Amniotic stem cell (primary cell): ENCODE data around the gene INSC.

ENCODE experiments used
- DNase-seq: peaks from one replicate; lab custom pipeline; 2025; lab: John Stamatoyannopoulos, UW

Gene INSC

DNA sequence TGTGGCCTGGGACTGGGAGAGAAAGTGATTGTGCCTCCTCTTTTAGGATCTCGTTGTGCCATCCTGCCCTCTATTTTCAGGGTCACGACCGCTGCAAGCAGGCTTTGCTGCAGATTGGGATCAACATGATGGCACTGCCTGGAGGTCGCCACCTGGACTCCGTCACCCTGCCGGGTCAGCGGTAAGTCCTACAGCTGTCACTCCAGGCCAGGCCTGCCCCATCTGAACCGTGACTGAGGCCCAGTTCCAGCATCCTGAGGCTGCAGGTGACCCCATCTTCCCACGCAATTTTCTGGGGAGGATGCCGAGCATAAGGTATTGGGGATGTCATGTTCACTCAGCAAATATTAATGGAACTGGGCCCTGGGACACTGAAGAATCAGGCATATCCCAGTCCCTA, 34.3 kb downstream of the INSC start:
- no peak for DNase-seq

- DNase-seq: no peak
Measured at GRCh38 chr11:15150507-15150906, 35.8 kb downstream of the INSC start.

GRCh38 chr11:15153231-15153630, 38.5 kb downstream of the INSC start:
- no peak for DNase-seq

DNA sequence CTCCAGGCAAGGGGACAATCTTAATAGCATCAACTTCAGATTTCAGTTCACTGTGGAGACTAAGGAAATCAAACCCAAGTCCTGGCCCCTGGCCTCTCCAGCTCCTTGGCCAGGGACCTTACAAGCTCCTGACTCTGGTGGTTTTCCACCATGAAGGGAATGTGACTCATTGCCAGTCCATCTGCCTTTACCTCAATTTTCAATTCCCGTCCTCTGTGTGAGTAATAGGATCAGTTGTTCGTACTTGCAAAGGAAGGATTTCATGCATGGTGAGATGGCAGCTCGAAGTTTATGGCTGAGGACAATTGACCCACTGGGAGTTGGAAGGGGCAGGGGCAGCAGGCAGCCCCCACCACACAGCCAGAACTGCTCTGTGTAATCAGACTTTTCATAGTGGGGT, 42.5 kb downstream of the INSC start:
- peak; percentile 30 for DNase-seq

GRCh38 chr11:15157606-15158137, 42.9 kb downstream of the INSC start:
- DNase-seq: no peak

DNA sequence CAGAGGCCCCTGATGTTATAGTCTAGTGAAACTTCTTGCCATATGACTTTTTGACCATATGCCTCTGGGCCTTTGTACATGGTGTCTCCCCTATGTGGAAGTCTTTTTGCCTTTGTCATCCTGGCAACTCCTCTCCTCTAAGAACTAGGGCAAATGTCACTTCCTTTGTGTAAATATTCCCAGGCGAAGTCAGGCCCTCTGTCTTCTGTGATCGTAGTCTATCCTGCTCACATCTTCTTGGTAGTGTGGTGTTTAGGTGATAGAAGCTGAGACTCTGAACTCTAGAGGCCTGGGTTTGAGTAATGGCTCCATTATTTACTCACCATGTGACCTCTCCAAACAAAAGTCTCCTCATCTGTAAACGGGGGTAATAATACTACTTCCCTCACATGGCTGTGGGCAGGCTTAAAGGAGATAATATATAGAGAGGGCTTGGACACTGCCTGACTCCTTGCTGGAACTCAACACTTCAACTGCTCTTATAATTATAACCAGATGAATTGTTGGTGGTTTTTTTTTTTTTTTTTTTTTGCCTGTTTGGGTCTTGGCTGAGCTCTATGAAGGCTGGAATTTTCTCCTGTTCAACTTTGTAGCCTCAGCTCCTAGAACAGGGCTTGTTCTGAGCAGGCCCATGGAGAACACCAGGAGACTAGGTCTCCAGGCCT, 43.8 kb downstream of the INSC start:
- no peak for DNase-seq

DNA sequence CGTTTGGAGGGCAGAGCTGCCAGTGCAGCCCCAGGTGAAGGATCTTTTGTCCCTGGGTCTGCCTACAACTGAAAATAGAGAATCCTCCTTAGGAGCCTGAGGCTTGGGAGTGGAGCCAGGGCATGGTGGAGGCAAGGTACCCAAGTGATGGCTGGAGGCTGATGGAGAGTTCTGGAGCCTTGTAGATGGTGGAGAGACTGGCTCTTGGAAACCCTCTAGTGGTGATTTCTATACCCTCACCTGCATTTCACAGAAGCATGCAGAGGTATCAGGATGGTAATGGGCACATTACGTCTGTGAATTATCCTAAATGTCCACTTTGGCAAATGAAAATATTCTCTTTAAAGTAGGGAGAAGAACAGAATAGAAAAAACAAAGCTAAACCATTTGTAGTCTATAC, 44.4 kb downstream of the INSC start:
- DNase-seq: no peak

DNA sequence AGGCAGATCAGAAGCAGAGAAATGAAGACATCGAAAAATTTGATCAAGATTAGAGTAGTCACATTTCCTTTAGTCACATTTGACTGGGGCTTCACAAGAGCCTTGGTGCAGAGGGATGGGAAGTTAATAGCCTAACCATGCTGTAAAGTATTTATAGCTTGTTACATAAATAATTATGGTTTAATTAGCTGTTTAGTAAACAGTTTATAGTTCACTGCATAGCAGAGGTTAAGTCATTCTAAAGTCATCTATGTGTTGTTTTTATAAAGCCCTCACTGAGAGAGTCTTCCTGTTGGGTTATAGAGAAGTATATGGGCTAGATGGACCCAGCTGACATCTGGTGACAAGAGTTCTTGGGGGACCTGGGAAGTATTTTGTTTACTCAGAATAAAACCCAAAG, 47.1 kb downstream of the INSC start:
- no peak for DNase-seq

- DNase-seq: no peak
Measured at GRCh38 chr11:15163136-15163535, 48.4 kb downstream of the INSC start.

GRCh38 chr11:15166204-15166603, 51.5 kb downstream of the INSC start:
- DNase-seq: no peak

GRCh38 chr11:15169815-15170551, 55.3 kb downstream of the INSC start:
- no peak for DNase-seq

- no peak for DNase-seq
Measured at GRCh38 chr11:15170698-15171097, 56.0 kb downstream of the INSC start.

DNA sequence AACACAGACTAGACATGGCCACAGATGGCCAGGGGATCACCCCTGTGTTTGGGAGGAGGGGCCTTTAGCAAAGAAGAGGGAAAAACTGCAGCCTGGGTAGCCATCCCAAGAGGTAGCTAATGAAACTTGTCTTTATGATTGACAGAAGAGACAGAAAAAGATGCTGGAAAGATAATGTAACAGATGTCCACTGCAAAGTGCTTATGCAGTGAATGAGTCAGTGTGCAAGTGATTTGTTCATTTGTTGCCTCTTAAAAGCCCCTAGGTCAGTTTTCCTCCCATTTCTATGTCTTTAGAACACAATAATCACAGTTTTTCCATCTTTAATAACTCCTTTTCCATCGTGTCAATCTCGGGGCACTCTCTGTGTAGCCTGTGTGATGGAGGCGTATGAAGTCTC, 57.2 kb downstream of the INSC start:
- no peak for DNase-seq

GRCh38 chr11:15175831-15176230, 61.1 kb downstream of the INSC start:
- no peak for DNase-seq

GRCh38 chr11:15176646-15177163, 62.0 kb downstream of the INSC start:
- DNase-seq: no peak

- DNase-seq: no peak
Measured at GRCh38 chr11:15177491-15177890, 62.8 kb downstream of the INSC start.

DNA sequence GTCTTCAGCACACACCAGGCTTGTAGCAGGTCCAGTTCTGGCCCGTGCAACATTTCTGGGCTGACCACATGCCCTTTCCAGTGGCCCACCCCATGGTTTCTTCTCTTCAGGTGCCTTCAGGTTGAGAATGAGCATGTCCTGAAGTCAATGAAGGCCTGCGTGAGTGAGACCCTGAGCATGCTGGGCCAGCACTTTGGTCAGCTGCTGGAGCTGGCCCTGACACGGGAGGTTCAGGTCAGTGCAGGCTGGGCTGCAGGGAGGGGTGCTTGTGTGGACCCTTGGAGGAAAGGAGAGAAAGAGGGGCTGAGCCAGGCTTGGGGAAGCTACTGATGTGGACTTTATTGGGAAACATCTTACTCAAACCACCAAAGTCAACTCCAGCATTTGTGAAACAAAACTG, 63.5 kb downstream of the INSC start:
- no peak for DNase-seq

DNA sequence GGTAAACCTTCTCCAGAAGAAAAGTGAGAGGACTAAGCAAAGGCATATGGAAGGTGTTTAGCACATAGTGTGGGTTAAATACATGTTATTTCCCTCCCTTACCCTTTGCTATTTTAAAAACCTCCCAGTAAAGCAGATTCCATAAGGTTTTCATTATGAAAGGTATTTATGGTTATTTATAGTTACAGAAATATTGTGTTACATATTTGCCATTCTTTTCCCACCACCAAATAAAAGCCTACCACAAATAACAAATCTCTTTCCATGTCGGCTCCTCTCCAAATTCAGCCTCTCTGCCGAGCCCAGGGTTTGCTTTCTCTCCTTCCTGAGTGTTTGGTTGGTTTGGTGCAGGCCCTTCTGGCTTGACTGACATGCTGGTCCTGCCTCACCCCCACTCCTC, 64.4 kb downstream of the INSC start:
- DNase-seq: no peak

DNA sequence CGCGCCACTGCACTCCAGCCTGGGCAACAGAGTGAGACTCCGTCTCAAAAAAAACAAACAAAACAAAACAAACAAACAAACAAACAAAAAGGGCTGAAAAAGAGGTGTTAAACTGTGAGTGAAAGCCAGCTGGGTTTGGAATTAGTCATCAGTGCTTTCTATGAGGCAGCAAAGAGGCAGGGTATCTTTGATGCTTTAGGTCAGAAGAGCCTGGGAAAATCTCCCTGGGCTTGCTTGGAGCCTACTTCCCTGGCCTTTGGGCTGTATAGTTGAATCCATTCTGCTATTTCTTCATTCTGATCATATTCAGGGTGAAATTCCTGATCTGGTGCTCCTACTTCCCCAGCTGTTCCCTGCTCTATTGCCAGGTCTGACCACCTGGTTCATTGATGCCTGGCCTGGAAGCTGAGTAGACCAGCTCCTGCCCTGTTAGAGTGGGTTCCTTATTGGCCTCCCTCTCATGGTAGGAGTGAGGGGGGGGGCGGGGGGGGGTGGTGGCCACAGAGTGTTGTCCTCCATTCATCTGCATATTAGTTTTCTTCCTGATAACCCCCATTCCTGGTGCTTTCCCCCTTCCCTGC, 65.6 kb downstream of the INSC start:
- no peak for DNase-seq

DNA sequence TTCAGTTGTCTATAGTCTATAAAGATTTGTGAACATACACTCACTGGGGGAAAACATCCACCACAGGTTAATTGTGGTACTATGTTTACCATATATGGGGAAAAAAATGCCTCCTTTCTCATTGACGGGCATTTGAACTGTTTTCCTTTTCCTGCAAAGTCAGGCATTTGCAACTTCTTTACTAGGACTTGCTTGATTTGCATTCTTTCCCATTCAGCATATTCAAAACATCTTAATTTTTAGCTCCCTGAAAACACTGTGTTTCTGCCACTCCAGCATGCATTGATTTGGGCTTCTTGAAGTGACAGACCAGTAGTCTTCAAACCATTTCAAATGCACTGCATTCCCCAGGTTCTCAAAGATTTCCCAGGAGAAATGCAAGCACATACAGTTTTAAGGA, 67.6 kb downstream of the INSC start:
- DNase-seq: no peak

DNA sequence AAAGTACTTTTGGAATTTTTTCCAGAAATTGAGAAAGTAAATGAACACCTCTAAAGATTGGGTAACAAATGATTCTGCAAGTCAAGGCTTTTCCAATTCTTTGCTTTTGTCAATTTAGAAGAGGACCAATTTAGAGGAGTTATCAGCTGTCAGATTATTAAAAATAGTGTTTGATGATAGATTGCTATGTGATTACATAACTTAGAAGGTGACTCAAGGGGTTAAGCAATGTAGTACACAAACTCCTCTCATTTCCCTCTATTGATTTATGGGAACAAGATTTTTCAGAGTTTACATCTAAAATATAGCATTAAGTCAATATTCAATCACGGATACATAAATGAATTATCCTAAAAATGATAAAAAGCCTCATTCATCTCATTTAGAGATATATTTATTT, 70.3 kb downstream of the INSC start:
- DNase-seq: no peak

- DNase-seq: no peak
Measured at GRCh38 chr11:15186146-15186545, 71.4 kb downstream of the INSC start.

DNA sequence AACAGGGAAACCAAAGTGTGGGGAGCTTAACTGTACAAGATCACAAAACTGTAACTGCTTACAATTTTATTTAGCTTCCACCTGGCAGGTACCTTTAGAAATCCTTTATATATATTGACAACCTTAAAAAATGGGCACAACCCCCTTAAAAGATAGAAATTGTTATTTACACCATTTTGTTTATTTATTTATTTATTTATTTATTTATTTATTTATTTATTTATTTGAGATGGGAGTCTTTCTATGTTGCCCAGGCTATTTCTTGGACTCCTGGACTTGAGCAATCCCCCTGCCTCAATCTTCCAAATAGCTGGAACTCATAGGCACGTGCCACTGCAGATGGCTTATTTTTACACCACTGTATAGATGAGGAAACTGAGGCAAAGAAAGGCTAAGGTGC, 74.5 kb downstream of the INSC start:
- no peak for DNase-seq
